Keratinocyte (primary cell): Measurements from ENCODE around the gene KMT2D. TPM values are rescaled to one million over a fixed set of nuclear protein-coding genes. Genes with fewer than 3 reads are reported as not detected.

Source experiments
- DNase-seq: peaks from one replicate; pipeline ENCODE4 v3.0.0-alpha.2; 2011; ENCODE audit warnings: low read depth, missing footprints, low spot score
- FAIRE-seq: peaks from 2 replicates; lab custom pipeline; 2011; peaks lifted over from hg19 to GRCh38; lab: Jason Lieb, UNC
- H2AFZ ChIP-seq: 2 replicates; pipeline ENCODE4 v1.6.0; 2012; ENCODE audit warnings: low read length, control low read depth, inconsistent platforms; ENCODE audit not compliant: control insufficient read depth
- H3K27ac ChIP-seq: 2 replicates; pipeline ENCODE4 v1.5.1; 2011; ENCODE audit warnings: low read length; ENCODE audit not compliant: control insufficient read depth, insufficient read depth
- H3K27me3 ChIP-seq: 3 replicates; pipeline ENCODE4 v1.6.0; 2011; ENCODE audit warnings: low read length; ENCODE audit not compliant: control insufficient read depth, insufficient read depth; ENCODE audit errors: extremely low read depth
- H3K36me3 ChIP-seq, 2 experiments: 2 replicates in 1 of 2; 3 replicates in 1 of 2; pipeline ENCODE4 v1.5.1; 2011; ENCODE audit warnings: low read length in 2 of 2, mild to moderate bottlenecking in 1 of 2; ENCODE audit not compliant: control insufficient read depth in 2 of 2, insufficient read depth in 2 of 2; ENCODE audit errors: extremely low read depth in 1 of 2
- H3K4me1 ChIP-seq: 3 replicates; pipeline ENCODE4 v1.5.1; 2011; ENCODE audit warnings: low read length; ENCODE audit not compliant: control insufficient read depth, insufficient read depth; ENCODE audit errors: extremely low read depth
- H3K4me2 ChIP-seq: 3 replicates; pipeline ENCODE4 v1.6.0; 2011; ENCODE audit warnings: low read depth, low read length; ENCODE audit not compliant: control insufficient read depth, insufficient read depth; ENCODE audit errors: extremely low read depth
- H3K4me3 ChIP-seq, 3 experiments: fragments of 200-600 bp in 1 of 3; sonication (generic) in 1 of 3; 2 replicates in 2 of 3; 3 replicates in 1 of 3; pipeline ENCODE4 v1.5.1; 2011 to 2016; ENCODE audit warnings: low read length in 3 of 3, mild to moderate bottlenecking in 3 of 3, control low read depth in 2 of 3, inconsistent platforms in 1 of 3, low read depth in 1 of 3, mixed read lengths in 1 of 3, mixed run types in 1 of 3, moderate library complexity in 1 of 3; ENCODE audit not compliant: control insufficient read depth in 2 of 3, insufficient read depth in 2 of 3; ENCODE audit errors: extremely low read depth in 1 of 3
- H3K79me2 ChIP-seq: 2 replicates; pipeline ENCODE4 v1.6.0; 2012; ENCODE audit warnings: low read length; ENCODE audit not compliant: control insufficient read depth, insufficient read depth
- H3K9ac ChIP-seq: 3 replicates; pipeline ENCODE4 v1.6.0; 2011; ENCODE audit warnings: low read length; ENCODE audit not compliant: control insufficient read depth, insufficient read depth; ENCODE audit errors: extremely low read depth
- H3K9me1 ChIP-seq: 3 replicates; pipeline ENCODE4 v1.6.0; 2011; ENCODE audit warnings: low read length; ENCODE audit not compliant: control insufficient read depth, insufficient read depth; ENCODE audit errors: extremely low read depth
- H3K9me3 ChIP-seq: 2 replicates; pipeline ENCODE4 v1.5.1; 2012; ENCODE audit warnings: low read depth, low read length; ENCODE audit not compliant: control insufficient read depth
- H4K20me1 ChIP-seq: 3 replicates; pipeline ENCODE4 v1.6.0; 2011; ENCODE audit warnings: low read length; ENCODE audit not compliant: control insufficient read depth, insufficient read depth; ENCODE audit errors: extremely low read depth
- CTCF ChIP-seq, 3 experiments: IDR thresholded peaks in 1 of 3; conservative IDR thresholded peaks in 1 of 3; optimal IDR thresholded peaks in 1 of 3; 2 replicates in 2 of 3; 3 replicates in 1 of 3; pipeline versions ENCODE3 to v1.5.1; 2011; ENCODE audit warnings: low read length in 3 of 3, mild to moderate bottlenecking in 3 of 3, moderate library complexity in 2 of 3, control low read depth in 1 of 3, inconsistent platforms in 1 of 3; ENCODE audit not compliant: insufficient read depth in 2 of 3; ENCODE audit errors: extremely low read depth in 1 of 3
- EZH2 ChIP-seq: IDR thresholded peaks from one replicate; pipeline ENCODE4 v1.6.1; 2012; ENCODE audit warnings: inconsistent platforms, mild to moderate bottlenecking, low read length, moderate library complexity
- dilution Hi-C: fragments of 300-500 bp; cut with MboI; formaldehyde crosslinking; loops from one replicate; pipeline ENCODE4 v1.7.0; 2020; ENCODE audit warnings: low sequenced_read_pairs; ENCODE audit not compliant: extremely low pct_ligation_motif_present
- polyA plus RNA-seq, 5 experiments: library from polyadenylated mRNA; depleted of rRNA in 3 of 5; stranded (reverse) in 3 of 5; stranded (forward) in 1 of 5; unstranded in 1 of 5; fragments of >200 nt; gene quantifications; 1 replicate in 1 of 5; 2 replicates in 3 of 5; 3 replicates in 1 of 5; pipeline versions ENCODE4 v1.2.1 to v1.2.3, GENCODE V29; 2011 to 2012; ENCODE audit warnings: missing spikeins in 2 of 5, low read depth in 1 of 5, low replicate concordance in 1 of 5

KMT2D gene
- polyA plus RNA-seq, 1 donor (not counting 4 experiments of a cell fraction or from before 2014, with no cell fraction given), result 9.8 TPM

GRCh38 chr12:49092086-49092815 lies 31.7 kb upstream of the KMT2D start:
- TF ChIP-seq EZH2 (peak; percentile 51), CTCF (optimal IDR thresholded peaks at IDR 0.05 in 1 of 3, IDR thresholded peaks at IDR 0.05 in 1 of 3, conservative IDR thresholded peaks at IDR 0.05 in 1 of 3; ENCODE audit: extremely low read depth in 1 of 3, insufficient read depth in 2 of 3, low read length in 3 of 3) (peak; percentile 32 to 51 (median 45))
- peaks cover 73% of the 10 kb centered on the region for H3K27me3 ChIP-seq
- no peak overlapping the region for H3K27ac ChIP-seq
- no peak overlapping the region for H2AFZ ChIP-seq
- peak overlapping the region; percentile 40 for H3K4me2 ChIP-seq
- peaks cover 14% of the 10 kb centered on the region for H3K4me1 ChIP-seq
- no peaks in the 10 kb centered on the region for H3K9me3 ChIP-seq
- no peak overlapping the region for H3K4me3 ChIP-seq
- dilution Hi-C loops, result no loop called here
- no peaks in the 10 kb centered on the region for H4K20me1 ChIP-seq
- H3K79me2 ChIP-seq, result no peaks in the 10 kb centered on the region
- no peak overlapping the region for H3K9ac ChIP-seq
- no peak for FAIRE-seq
- H3K9me1 ChIP-seq, result no peaks in the 10 kb centered on the region
- no peak for DNase-seq
- H3K36me3 ChIP-seq, result peaks cover 4 to 6% of the 10 kb centered on the region in 2 experiments

GRCh38 chr12:49091836-49092085 lies 31.2 kb upstream of the KMT2D start:
- Histone ChIP-seq H3K4me1 (peaks cover 14% of the 10 kb centered on the region), H3K27ac (no peak overlapping the region), H3K4me2 (peak overlapping the region; percentile 40), H3K36me3 (peaks cover under 1% of the 10 kb centered on the region in 2 experiments), H3K9me1 (no peaks in the 10 kb centered on the region), H3K27me3 (peaks cover 73% of the 10 kb centered on the region), H3K9me3 (no peaks in the 10 kb centered on the region), H3K4me3 (no peak overlapping the region), H3K79me2 (no peaks in the 10 kb centered on the region), H3K9ac (no peak overlapping the region), H4K20me1 (no peaks in the 10 kb centered on the region), H2AFZ (no peak overlapping the region)
- dilution Hi-C loops, result no loop called here
- TF ChIP-seq CTCF (optimal IDR thresholded peaks at IDR 0.05 in 1 of 3, IDR thresholded peaks at IDR 0.05 in 1 of 3, conservative IDR thresholded peaks at IDR 0.05 in 1 of 3; ENCODE audit: extremely low read depth in 1 of 3, insufficient read depth in 2 of 3, low read length in 3 of 3), result no peak
- peak; percentile 5 for TF ChIP-seq EZH2
- DNase-seq, result no peak
- FAIRE-seq, result no peak
